ENCODE measurements around the gene SMYD4. TPM values are rescaled to one million over a fixed set of nuclear protein-coding genes. Genes with fewer than 3 reads are reported as not detected.
"Not testable (repeated sequence)": the region's sequence is repeated elsewhere in the genome, so short reads cannot be mapped to it uniquely, and the experiment has no call there.

The SMYD4 gene
- total and polyA plus RNA-seq, 2 experiments from 2014 or later, result 17.0 to 21.9 TPM

- no peak for TF ChIP-seq ZNF462 (CRISPR knock-in tag; IDR thresholded peaks at IDR 0.05)
- no peak for TF ChIP-seq EZH2phosphoT487 (IDR thresholded peaks at IDR 0.05; ENCODE audit: unreplicated experiment)
Measured at GRCh38 chr17:1800240-1800639, 29.5 kb downstream of the SMYD4 start (continued).

GRCh38 chr17:1797846-1798245 lies 31.9 kb downstream of the SMYD4 start:
- not testable (repeated sequence) for H3K4me2 ChIP-seq; H3K27ac ChIP-seq (ENCODE audit: low read depth); H2AFZ ChIP-seq; H3K4me3 ChIP-seq; H3K27me3 ChIP-seq (ENCODE audit: insufficient read depth); H3K4me1 Mint-ChIP-seq; H3K9me2 ChIP-seq (ENCODE audit: insufficient read depth); DNase-seq (ENCODE audit: low spot score); H3K4me3 Mint-ChIP-seq; ATAC-seq; H3K27me3 Mint-ChIP-seq (ENCODE audit: insufficient read depth, low read depth, poor library complexity); H3K4me1 ChIP-seq (ENCODE audit: insufficient read depth); H3K27ac Mint-ChIP-seq; H3F3A ChIP-seq (replicated peaks; ENCODE audit: low read depth); H3K9me3 Mint-ChIP-seq
- H3K36me3 Mint-ChIP-seq (ENCODE audit: low read depth), result peaks cover 43% of the 10 kb centered on the region
- Histone ChIP-seq H3K79me2 (replicated peaks; ENCODE audit: insufficient read depth) (peaks cover 33% of the 10 kb centered on the region), H4K20me1 (replicated peaks; ENCODE audit: insufficient read depth) (peaks cover 19% of the 10 kb centered on the region; the same call in 1 of the 2 replicates), H3K36me3 (ENCODE audit: insufficient read depth) (0 out of 2 replicates have a peak, but pooled peaks cover 14% of the 10 kb centered on the region)

- Histone ChIP-seq H3K79me2 (replicated peaks; ENCODE audit: insufficient read depth) (peaks cover 33% of the 10 kb centered on the region), H3K36me3 (ENCODE audit: insufficient read depth) (0 out of 2 replicates have a peak, but pooled peaks cover 14% of the 10 kb centered on the region), H2AFZ (no peak overlapping the region), H3K4me3 (no peak overlapping the region), H3K4me1 (ENCODE audit: insufficient read depth) (no peaks in the 10 kb centered on the region), H3K27ac (ENCODE audit: low read depth) (no peak overlapping the region), H3K27me3 (ENCODE audit: insufficient read depth) (no peaks in the 10 kb centered on the region), H3F3A (replicated peaks; ENCODE audit: low read depth) (no peaks in the 10 kb centered on the region), H3K4me2 (no peak overlapping the region), H4K20me1 (replicated peaks; ENCODE audit: insufficient read depth) (peaks cover 22% of the 10 kb centered on the region; the same call in 1 of the 2 replicates), H3K9me2 (ENCODE audit: insufficient read depth) (no peaks in the 10 kb centered on the region)
- no peak for DNase-seq (ENCODE audit: low spot score)
- Mint-ChIP-seq H3K4me3 (no peak overlapping the region), H3K27ac (no peak overlapping the region), H3K9me3 (no peaks in the 10 kb centered on the region), H3K36me3 (ENCODE audit: low read depth) (peaks cover 42% of the 10 kb centered on the region; the same call in 2 of the 3 replicates), H3K4me1 (no peaks in the 10 kb centered on the region), H3K27me3 (ENCODE audit: insufficient read depth, low read depth, poor library complexity) (peaks cover 6% of the 10 kb centered on the region)
- no peak for ATAC-seq
- TF ChIP-seq CTCF (conservative IDR thresholded peaks at IDR 0.05; ENCODE audit: low read depth in 2 of 2) (no peak), REST (IDR thresholded peaks at IDR 0.05; ENCODE audit: unreplicated experiment) (no peak), ETS1 (IDR thresholded peaks at IDR 0.05) (no peak), EZH2phosphoT487 (IDR thresholded peaks at IDR 0.05; ENCODE audit: unreplicated experiment) (no peak), EZH2 (IDR thresholded peaks at IDR 0.05; ENCODE audit: low read depth, unreplicated experiment) (no peak), POLR2AphosphoS5 (IDR thresholded peaks at IDR 0.05; ENCODE audit: low read depth) (no peak)
Measured at GRCh38 chr17:1797323-1797722, 32.4 kb downstream of the SMYD4 start.
